B cell (primary cell): ENCODE measurements around the gene BCOR.

Source experiments
- CTCF ChIP-seq: fragments of 200-600 bp; IDR thresholded peaks from one replicate; pipeline ENCODE4 v1.8.0; 2022; ENCODE audit warnings: antibody characterized with exemption, mild to moderate bottlenecking
- EZH2 ChIP-seq: IDR thresholded peaks from 2 replicates; pipeline ENCODE4 v1.6.1; 2012; ENCODE audit warnings: borderline replicate concordance, low read depth, mild to moderate bottlenecking, moderate library complexity, low read length; ENCODE audit not compliant: insufficient read depth, poor library complexity, severe bottlenecking

GRCh38 chrX:40060356-40060845, 37.4 kb downstream of the BCOR start:
- TF ChIP-seq CTCF (no peak), EZH2 (no peak)
